IMR-90 (cell line): ENCODE measurements around the gene VPS26B. TPM values are rescaled to one million over a fixed set of nuclear protein-coding genes. Genes with fewer than 3 reads are reported as not detected.

Source experiments
- ATAC-seq: fragments of 200-7000 bp; cut with Tn5 transposase; 2 replicates; pipeline ENCODE4 v1.9.1; 2020; ENCODE audit warnings: low read depth, mild to moderate bottlenecking, moderate library complexity
- BruUV-seq: library from RNA; stranded (reverse); fragments of 400-500 nt; replicated peaks from 2 replicates; lab custom pipeline; 2021; lab: Mats Ljungman, UMichigan
- CTCF ChIA-PET: fragments of 300-600 bp; formaldehyde crosslinking; extraction: SDS; loops from one replicate; lab custom pipeline; 2021; ENCODE audit warnings: antibody characterized with exemption; lab: Yijun Ruan, JAX
- POLR2A ChIA-PET: fragments of 300-600 bp; sonication (Branson Sonifier 250); formaldehyde crosslinking; loops from one replicate; lab custom pipeline; 2022; ENCODE audit warnings: antibody characterized with exemption; ENCODE audit not compliant: unreplicated experiment; lab: Charles Lee
- DNase-seq: peaks from one replicate; pipeline ENCODE4 v3.0.0; 2013
- H2AFZ ChIP-seq: replicated peaks from 2 replicates; pipeline ENCODE3; 2013; ENCODE audit warnings: low read length, mild to moderate bottlenecking; ENCODE audit not compliant: poor library complexity
- H2AK5ac ChIP-seq: 2 replicates; pipeline ENCODE4 v1.6.1; 2013; ENCODE audit warnings: low read depth, low read length, inconsistent platforms
- H2AK9ac ChIP-seq: replicated peaks from 2 replicates; pipeline ENCODE3; 2013; ENCODE audit warnings: mild to moderate bottlenecking, low read depth, low read length, moderate library complexity; ENCODE audit not compliant: poor library complexity
- H2BK120ac ChIP-seq: 2 replicates; pipeline ENCODE4 v1.6.1; 2013; ENCODE audit warnings: low read depth, low read length, inconsistent platforms
- H2BK15ac ChIP-seq: 3 replicates; pipeline ENCODE4 v1.6.1; 2013; ENCODE audit warnings: low read depth, low read length, inconsistent platforms
- H2BK20ac ChIP-seq: 2 replicates; pipeline ENCODE4 v1.6.1; 2013; ENCODE audit warnings: low read depth, mild to moderate bottlenecking, inconsistent platforms, low read length, moderate library complexity
- H2BK5ac ChIP-seq: 2 replicates; pipeline ENCODE4 v1.6.1; 2013; ENCODE audit warnings: mild to moderate bottlenecking, low read depth, low read length, inconsistent platforms; ENCODE audit not compliant: poor library complexity, severe bottlenecking
- H3K14ac ChIP-seq: replicated peaks from 2 replicates; pipeline ENCODE4 v1.6.1; 2013; ENCODE audit warnings: low read depth, low read length, inconsistent platforms
- H3K18ac ChIP-seq: 2 replicates; pipeline ENCODE4 v1.6.1; 2013; ENCODE audit warnings: low read depth, low read length, control low read depth
- H3K23ac ChIP-seq: 2 replicates; pipeline ENCODE4 v1.6.1; 2013; ENCODE audit warnings: low read depth, low read length, inconsistent platforms
- H3K27ac ChIP-seq: 2 replicates; pipeline ENCODE4 v1.5.1; 2013; ENCODE audit warnings: mild to moderate bottlenecking, control low read depth, low read length; ENCODE audit not compliant: insufficient read depth
- H3K27me3 ChIP-seq: 2 replicates; pipeline ENCODE4 v1.6.1; 2013; ENCODE audit warnings: low read length; ENCODE audit not compliant: control insufficient read depth, insufficient read depth
- H3K36me3 ChIP-seq: 2 replicates; pipeline ENCODE4 v1.6.1; 2013; ENCODE audit warnings: low read length, mixed read lengths; ENCODE audit not compliant: control insufficient read depth, insufficient read depth
- H3K4ac ChIP-seq: 2 replicates; pipeline ENCODE4 v1.6.1; 2013; ENCODE audit warnings: low read depth, low read length, inconsistent platforms
- H3K4me1 ChIP-seq: 2 replicates; pipeline ENCODE4 v1.6.1; 2013; ENCODE audit warnings: low read length, mixed read lengths; ENCODE audit not compliant: control insufficient read depth, insufficient read depth
- H3K4me2 ChIP-seq: 2 replicates; pipeline ENCODE4 v1.6.1; 2013; ENCODE audit warnings: low read depth, mild to moderate bottlenecking, control low read depth, low read length, moderate library complexity
- H3K4me3 ChIP-seq: 2 replicates; pipeline ENCODE4 v1.5.1; 2013; ENCODE audit warnings: low read depth, mild to moderate bottlenecking, control low read depth, low read length, moderate library complexity; ENCODE audit not compliant: insufficient read depth
- H3K56ac ChIP-seq: 2 replicates; pipeline ENCODE4 v1.6.1; 2013; ENCODE audit warnings: low read length, inconsistent platforms; ENCODE audit not compliant: insufficient read depth; ENCODE audit errors: extremely low read depth
- H3K79me1 ChIP-seq, 2 experiments: 2 replicates each; pipeline ENCODE4 v1.6.1; 2013; ENCODE audit warnings: low read length in 2 of 2, inconsistent platforms in 1 of 2, low read depth in 1 of 2
- H3K9ac ChIP-seq: 2 replicates; pipeline ENCODE4 v1.6.1; 2013; ENCODE audit warnings: low read depth, low read length, control low read depth
- H3K9me1 ChIP-seq: 2 replicates; pipeline ENCODE4 v1.6.1; 2013; ENCODE audit warnings: low read length, inconsistent platforms; ENCODE audit not compliant: insufficient read depth
- H3K9me3 ChIP-seq: 2 replicates; pipeline ENCODE4 v1.6.1; 2013; ENCODE audit warnings: low read length; ENCODE audit not compliant: control insufficient read depth, insufficient read depth
- H4K20me1 ChIP-seq: 2 replicates; pipeline ENCODE4 v1.6.1; 2013; ENCODE audit warnings: low read length, inconsistent platforms; ENCODE audit not compliant: insufficient read depth
- H4K5ac ChIP-seq: 2 replicates; pipeline ENCODE4 v1.6.1; 2013; ENCODE audit warnings: mild to moderate bottlenecking, low read depth, low read length, control low read depth
- H4K8ac ChIP-seq, 2 experiments: 2 replicates each; pipeline ENCODE4 v1.6.1; 2013; ENCODE audit warnings: low read depth in 2 of 2, low read length in 2 of 2, control low read depth in 1 of 2, inconsistent platforms in 1 of 2
- H4K91ac ChIP-seq: 2 replicates; pipeline ENCODE4 v1.6.1; 2013; ENCODE audit warnings: low read depth, low read length, inconsistent platforms; ENCODE audit not compliant: insufficient read depth
- BHLHE40 ChIP-seq: fragments of 150-350 bp; IDR thresholded peaks from 2 replicates; pipeline ENCODE4 v1.6.1; 2016; ENCODE audit warnings: mild to moderate bottlenecking, low read depth, low read length
- CEBPB ChIP-seq: IDR thresholded peaks from 2 replicates; pipeline ENCODE4 v1.6.1; 2012; ENCODE audit warnings: low read depth, low read length, improper control_type of control experiment
- CHD1 ChIP-seq: IDR thresholded peaks from 2 replicates; pipeline ENCODE4 v1.6.1; 2012; ENCODE audit warnings: low read depth, low read length, improper control_type of control experiment
- CTCF ChIP-seq: conservative IDR thresholded peaks from 2 replicates; pipeline ENCODE4 v1.5.1; 2012; ENCODE audit warnings: mild to moderate bottlenecking, low read depth, low read length, improper control_type of control experiment
- ELK1 ChIP-seq: fragments of 150-350 bp; IDR thresholded peaks from 2 replicates; pipeline ENCODE4 v1.6.1; 2016; ENCODE audit warnings: low read depth, mild to moderate bottlenecking, low read length, moderate library complexity, borderline replicate concordance
- FOS ChIP-seq: fragments of 150-350 bp; IDR thresholded peaks from 2 replicates; pipeline ENCODE4 v1.6.1; 2016; ENCODE audit warnings: low read depth, low read length
- MAFK ChIP-seq: IDR thresholded peaks from 2 replicates; pipeline ENCODE4 v1.6.1; 2012; ENCODE audit warnings: low read depth, low read length, improper control_type of control experiment
- MAZ ChIP-seq: IDR thresholded peaks from 2 replicates; pipeline ENCODE4 v1.6.1; 2012; ENCODE audit warnings: low read depth, mild to moderate bottlenecking, low read length, improper control_type of control experiment, moderate library complexity, borderline replicate concordance
- MXI1 ChIP-seq: IDR thresholded peaks from 2 replicates; pipeline ENCODE4 v1.6.1; 2012; ENCODE audit warnings: low read depth, mild to moderate bottlenecking, low read length, moderate library complexity, borderline replicate concordance
- NFE2L2 ChIP-seq: fragments of 150-350 bp; IDR thresholded peaks from 2 replicates; pipeline ENCODE4 v1.6.1; 2016; ENCODE audit warnings: low read depth, mild to moderate bottlenecking, low read length
- POLR2A ChIP-seq: IDR thresholded peaks from 2 replicates; pipeline ENCODE4 v1.6.1; 2012; ENCODE audit warnings: mild to moderate bottlenecking, low read depth, low read length
- RAD21 ChIP-seq: IDR thresholded peaks from 2 replicates; pipeline ENCODE4 v1.6.1; 2012; ENCODE audit warnings: low read length, improper control_type of control experiment
- RCOR1 ChIP-seq: IDR thresholded peaks from 2 replicates; pipeline ENCODE4 v1.6.1; 2012; ENCODE audit warnings: mild to moderate bottlenecking, low read length, improper control_type of control experiment; ENCODE audit not compliant: insufficient replicate concordance
- RFX5 ChIP-seq: IDR thresholded peaks from 2 replicates; pipeline ENCODE4 v1.8.0; 2012; ENCODE audit warnings: low read depth, mild to moderate bottlenecking, low read length, moderate library complexity
- SMC3 ChIP-seq: fragments of 150-350 bp; IDR thresholded peaks from 2 replicates; pipeline ENCODE4 v1.6.1; 2016; ENCODE audit warnings: low read depth, mild to moderate bottlenecking, antibody characterized with exemption, low read length, moderate library complexity
- USF2 ChIP-seq: fragments of 150-350 bp; IDR thresholded peaks from 2 replicates; pipeline ENCODE4 v1.6.1; 2017; ENCODE audit warnings: mild to moderate bottlenecking, antibody characterized with exemption, low read length, low read depth
- WGBS, 2 experiments: methylation state at CpG; one replicate each; pipeline versions ENCODE4 v1.1.5 to v1.1.7; 2013; ENCODE audit warnings: missing lambda C conversion rate in 2 of 2; ENCODE audit not compliant: insufficient read length in 1 of 2; ENCODE audit errors: extremely low coverage in 2 of 2; 5-methylcytosine and 5-hydroxymethylcytosine counted together
- dilution Hi-C: fragments of 300-500 bp; cut with HindIII; formaldehyde crosslinking; loops from one replicate; pipeline ENCODE4 v1.14.3; 2018; ENCODE audit warnings: low sequenced_read_pairs; ENCODE audit not compliant: unreplicated experiment
- in situ Hi-C: fragments of 300-500 bp; cut with MboI; formaldehyde crosslinking; loops from 3 replicates; pipeline ENCODE4 v1.14.3; 2019; ENCODE audit warnings: low sequenced_read_pairs, inconsistent platforms, mixed read lengths
- intact Hi-C: fragments of 100-400 bp; cut with micrococcal nuclease; formaldehyde crosslinking; loops from 2 replicates; pipeline ENCODE4 v1.10.0; 2022
- polyA plus RNA-seq, 3 experiments: library from polyadenylated mRNA; depleted of rRNA; stranded (reverse); fragments of >200 nt; gene quantifications; 2 replicates each; pipeline ENCODE4 v1.2.3, GENCODE V29; 2012; ENCODE audit warnings: low replicate concordance in 1 of 3
- total RNA-seq: library from RNA; depleted of rRNA; stranded (reverse); fragments of >200 nt; gene quantifications from 2 replicates; pipeline ENCODE4 v1.2.3, GENCODE V29; 2012

Gene VPS26B
- total and polyA plus RNA-seq, 2 of the 4 experiments (the other 2 are of a cell fraction): 41.6 to 51.1 TPM

GRCh38 chr11:134223121-134223520, 1.4 kb upstream of the VPS26B start:
- CTCF ChIA-PET: interaction anchor here (1.0 kb wide), 1 partner anchor 12 kb away, joined by 3 read pairs; no protein-coding TSS in a partner anchor
- peak overlapping the region; percentile 71 for H2AFZ ChIP-seq
- in situ Hi-C loops (no loop called here), intact Hi-C loops (loop anchor here (10.0 kb wide), 2 partner anchors 178 to 298 kb away; no protein-coding TSS in a partner anchor), dilution Hi-C loops (no loop called here)
- no peak overlapping the region for H3K14ac ChIP-seq
- no peak overlapping the region for H3K18ac ChIP-seq
- peaks cover 14% of the 10 kb centered on the region for H3K9me1 ChIP-seq
- POLR2A ChIA-PET: no interaction called here
- H2AK9ac ChIP-seq: no peak overlapping the region
- H3K4me3 ChIP-seq: peak overlapping the region; percentile 70
- peaks cover 16% of the 10 kb centered on the region; the same call in 1 of the 2 replicates for H4K20me1 ChIP-seq
- peaks cover 3% of the 10 kb centered on the region; the same call in 1 of the 2 replicates for H3K4me1 ChIP-seq
- peaks cover 9 to 43% of the 10 kb centered on the region in 2 experiments for H3K79me1 ChIP-seq
- peak overlapping the region; percentile 50 for H3K9ac ChIP-seq
- no peak for DNase-seq
- H2BK15ac ChIP-seq: no peak overlapping the region
- H4K91ac ChIP-seq: no peak overlapping the region
- ATAC-seq: no peak
- H4K8ac ChIP-seq: no peak overlapping the region
- peak overlapping the region; percentile 96 for H3K4me2 ChIP-seq
- H3K36me3 ChIP-seq: peaks cover 5% of the 10 kb centered on the region
- H2AK5ac ChIP-seq: 0 out of 2 replicates have a peak overlapping the region, but pooled peaks have one; percentile 49
- H2BK5ac ChIP-seq: no peak overlapping the region
- TF ChIP-seq NFE2L2 (no peak), MXI1 (no peak), ELK1 (no peak), FOS (no peak), POLR2A (no peak), USF2 (no peak), MAZ (no peak), SMC3 (no peak), CHD1 (no peak), CEBPB (no peak), CTCF (no peak), RCOR1 (no peak), BHLHE40 (no peak), RFX5 (no peak), MAFK (no peak), RAD21 (no peak)
- no peak overlapping the region for H2BK120ac ChIP-seq
- H3K27me3 ChIP-seq: no peaks in the 10 kb centered on the region
- no peaks in the 10 kb centered on the region for H3K9me3 ChIP-seq
- peak overlapping the region; percentile 14; the same call in 1 of the 2 replicates for H3K56ac ChIP-seq
- H3K4ac ChIP-seq: no peak overlapping the region
- BruUV-seq: no TSS peak
- no peak overlapping the region; the same call in 1 of the 2 replicates for H3K27ac ChIP-seq
- WGBS, 2 experiments: no CpG with 5 or more reads among the region's 5 CpGs
- no peak overlapping the region for H4K5ac ChIP-seq
- no peak overlapping the region for H3K23ac ChIP-seq
- H2BK20ac ChIP-seq: no peak overlapping the region
